ENCODE measurements around the gene GNGT2. TPM values are rescaled to one million over a fixed set of nuclear protein-coding genes. Genes with fewer than 3 reads are reported as not detected.

Gene GNGT2
- total RNA-seq, 4 donors from 2014 or later = 0.68 to 4.0 TPM; not detected in 2

DNA sequence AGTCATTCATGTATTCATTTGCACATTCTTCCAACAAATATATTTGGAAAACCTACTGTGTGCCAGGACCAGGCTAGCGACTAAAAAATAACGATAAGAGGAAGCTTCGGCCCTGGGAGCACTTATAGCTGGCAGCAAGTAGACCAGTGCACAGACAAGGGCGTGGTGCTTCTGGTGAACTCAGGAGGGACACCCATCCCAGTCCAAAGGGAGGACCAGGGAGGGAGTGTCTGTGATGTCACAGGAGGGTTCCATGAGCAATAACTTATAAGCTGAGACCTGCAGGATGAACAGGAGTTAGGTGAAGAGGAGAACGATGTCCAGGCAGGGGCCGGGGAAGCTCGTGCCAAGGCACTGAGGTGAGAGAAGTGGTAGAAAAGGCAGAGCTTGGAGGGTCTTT lies 37.6 kb upstream of the GNGT2 start:
- Histone ChIP-seq H3K36me3 (no peaks in the 10 kb centered on the region), H3K9me3 (no peaks in the 10 kb centered on the region), H3K4me3 (no peak overlapping the region), H3K4me1 (peaks cover 0 to 4% (median 0%) of the 10 kb centered on the region in 4 donors), H3K27ac (no peak overlapping the region), H3K27me3 (no peaks in the 10 kb centered on the region)
- TF ChIP-seq POLR2A (IDR thresholded peaks at IDR 0.05) = no peak
- no peak for TF ChIP-seq EP300 (IDR thresholded peaks at IDR 0.05; ENCODE audit: low read depth)
- no peak for TF ChIP-seq POLR2AphosphoS5 (IDR thresholded peaks at IDR 0.05)
- TF ChIP-seq, protein P1, sequence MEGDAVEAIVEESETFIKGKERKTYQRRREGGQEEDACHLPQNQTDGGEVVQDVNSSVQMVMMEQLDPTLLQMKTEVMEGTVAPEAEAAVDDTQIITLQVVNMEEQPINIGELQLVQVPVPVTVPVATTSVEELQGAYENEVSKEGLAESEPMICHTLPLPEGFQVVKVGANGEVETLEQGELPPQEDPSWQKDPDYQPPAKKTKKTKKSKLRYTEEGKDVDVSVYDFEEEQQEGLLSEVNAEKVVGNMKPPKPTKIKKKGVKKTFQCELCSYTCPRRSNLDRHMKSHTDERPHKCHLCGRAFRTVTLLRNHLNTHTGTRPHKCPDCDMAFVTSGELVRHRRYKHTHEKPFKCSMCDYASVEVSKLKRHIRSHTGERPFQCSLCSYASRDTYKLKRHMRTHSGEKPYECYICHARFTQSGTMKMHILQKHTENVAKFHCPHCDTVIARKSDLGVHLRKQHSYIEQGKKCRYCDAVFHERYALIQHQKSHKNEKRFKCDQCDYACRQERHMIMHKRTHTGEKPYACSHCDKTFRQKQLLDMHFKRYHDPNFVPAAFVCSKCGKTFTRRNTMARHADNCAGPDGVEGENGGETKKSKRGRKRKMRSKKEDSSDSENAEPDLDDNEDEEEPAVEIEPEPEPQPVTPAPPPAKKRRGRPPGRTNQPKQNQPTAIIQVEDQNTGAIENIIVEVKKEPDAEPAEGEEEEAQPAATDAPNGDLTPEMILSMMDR (IDR thresholded peaks at IDR 0.05) = no peak
- 80 to 83% methylated on average over 6 to 7 of the region's 7 CpGs for WGBS, 2 donors (ENCODE audit: low coverage in 1 of 2)
- intact Hi-C loops (cut with DNase I; ENCODE audit: low total_unique reads) (no loop called here), in situ Hi-C loops (cut with MboI; ENCODE audit: low pct_ligation_motif_present in 1 of 4, low pct_unique_long_range_greater_than_20kb in 1 of 4, low sequenced_read_pairs in 3 of 4) (no loop called here)
- DNase-seq = no peak

DNA sequence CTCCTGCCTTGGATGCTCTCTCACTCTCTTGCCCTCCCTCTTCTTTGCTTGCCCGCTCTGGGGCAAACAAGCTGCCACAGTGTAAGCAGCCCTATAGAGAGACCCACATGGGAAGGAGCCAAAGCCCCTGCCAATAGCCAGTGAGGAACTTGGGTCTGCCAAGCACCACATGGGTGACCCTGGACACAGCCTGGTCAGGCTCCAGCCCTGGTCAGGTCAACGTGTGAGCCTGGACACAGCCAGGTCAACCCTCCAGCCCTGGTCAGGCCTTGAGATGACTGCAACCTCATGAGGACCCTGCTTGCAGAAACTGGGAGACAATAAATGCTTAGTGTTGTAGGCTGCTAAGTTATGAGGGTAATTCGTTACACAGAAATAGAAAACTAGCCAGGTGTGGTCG lies 34.5 kb upstream of the GNGT2 start:
- 87% methylated on average over 4 of the region's 4 CpGs; no CpG with 5 or more reads in 1 of the 2 donors for WGBS, 2 donors (ENCODE audit: low coverage in 1 of 2)

DNA sequence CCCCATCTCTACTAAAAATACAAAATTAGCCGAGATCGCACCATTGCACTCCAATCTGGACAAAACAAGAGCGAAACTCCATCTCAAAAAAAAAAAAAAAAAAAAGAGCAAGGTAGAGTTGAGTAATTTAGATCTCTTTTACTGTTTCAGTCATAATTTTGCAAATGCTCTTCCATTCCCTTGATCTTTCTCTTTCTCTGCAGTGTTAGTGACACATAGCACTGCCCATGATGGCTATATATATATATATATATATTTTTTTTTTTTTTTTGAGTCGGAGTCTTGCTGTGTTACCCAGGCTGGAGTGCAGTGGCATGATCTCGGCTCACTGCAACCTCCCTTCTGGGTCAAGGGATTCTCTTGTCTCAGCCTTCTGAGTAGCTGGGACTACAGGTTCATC lies 32.4 kb upstream of the GNGT2 start:
- no peaks in the 10 kb centered on the region for H3K36me3 ChIP-seq
- no peaks in the 10 kb centered on the region for H3K4me1 ChIP-seq
- no peak overlapping the region for H3K4me3 ChIP-seq
- in situ Hi-C loops (cut with MboI; ENCODE audit: low pct_ligation_motif_present in 1 of 4, low pct_unique_long_range_greater_than_20kb in 1 of 4, low sequenced_read_pairs in 3 of 4) (no loop called here), intact Hi-C loops (cut with DNase I; ENCODE audit: low total_unique reads) (no loop called here)
- DNase-seq = no peak
- TF ChIP-seq EP300 (IDR thresholded peaks at IDR 0.05; ENCODE audit: low read depth) (no peak), POLR2A (IDR thresholded peaks at IDR 0.05) (no peak), POLR2AphosphoS5 (IDR thresholded peaks at IDR 0.05) (no peak)
- TF ChIP-seq, protein P1 (IDR thresholded peaks at IDR 0.05) = no peak
- H3K27ac ChIP-seq = no peak overlapping the region
- H3K9me3 ChIP-seq = no peaks in the 10 kb centered on the region
- 83 to 90% methylated on average over 5 of the region's 5 CpGs for WGBS, 2 donors (ENCODE audit: low coverage in 1 of 2)
- H3K27me3 ChIP-seq = no peaks in the 10 kb centered on the region

More for the DNA sequence above, 34.5 kb upstream of the GNGT2 start:
- no peaks in the 10 kb centered on the region for H3K36me3 ChIP-seq
- in situ Hi-C loops (cut with MboI; ENCODE audit: low pct_ligation_motif_present in 1 of 4, low pct_unique_long_range_greater_than_20kb in 1 of 4, low sequenced_read_pairs in 3 of 4) (no loop called here), intact Hi-C loops (cut with DNase I; ENCODE audit: low total_unique reads) (no loop called here)
- H3K9me3 ChIP-seq = no peaks in the 10 kb centered on the region
- TF ChIP-seq, protein P1 (IDR thresholded peaks at IDR 0.05) = no peak
- TF ChIP-seq POLR2AphosphoS5 (IDR thresholded peaks at IDR 0.05) (no peak), POLR2A (IDR thresholded peaks at IDR 0.05) (no peak), EP300 (IDR thresholded peaks at IDR 0.05; ENCODE audit: low read depth) (no peak)
- H3K27ac ChIP-seq = no peak overlapping the region
- H3K4me3 ChIP-seq = no peak overlapping the region
- no peaks in the 10 kb centered on the region for H3K27me3 ChIP-seq
- H3K4me1 ChIP-seq = peaks cover 0 to 4% (median 0%) of the 10 kb centered on the region in 4 donors
- DNase-seq = no peak

DNA sequence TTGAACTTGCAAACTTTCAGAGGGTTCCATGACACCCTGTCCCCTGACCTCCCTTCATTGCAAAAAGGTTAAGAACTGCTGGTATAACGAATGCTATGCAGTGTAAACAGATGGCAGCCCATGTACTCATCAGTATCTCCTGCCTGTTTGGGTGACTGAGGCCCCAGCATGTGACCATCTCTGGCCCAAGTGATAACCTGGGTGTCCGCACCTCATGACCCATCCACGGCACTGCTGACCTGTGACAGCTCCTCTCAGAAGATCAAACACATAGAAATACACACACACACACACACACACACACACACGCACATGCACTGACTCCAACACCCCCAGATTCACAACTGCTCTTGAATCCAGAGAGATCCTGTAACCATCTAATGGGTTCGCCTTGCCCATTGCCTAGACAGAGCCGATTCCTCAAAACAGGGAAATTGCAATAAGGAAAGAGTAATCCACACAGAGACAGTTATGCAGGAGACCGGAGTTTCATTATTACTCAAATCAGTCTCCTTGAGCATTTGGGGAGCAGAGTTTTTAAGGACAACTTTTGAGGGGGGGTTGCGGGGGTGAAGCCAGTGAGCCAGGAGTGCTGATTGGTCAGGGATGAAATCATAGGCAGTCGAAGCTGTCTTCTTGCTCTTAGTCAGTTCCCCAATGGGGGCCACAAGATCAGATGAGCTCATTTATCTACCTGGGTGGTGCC lies 31.5 kb upstream of the GNGT2 start:
- 85 to 86% methylated on average over 5 to 9 of the region's 9 CpGs for WGBS, 2 donors (ENCODE audit: low coverage in 1 of 2)
- Histone ChIP-seq H3K36me3 (no peaks in the 10 kb centered on the region), H3K27me3 (no peaks in the 10 kb centered on the region), H3K27ac (no peak overlapping the region), H3K4me3 (no peak overlapping the region), H3K4me1 (no peaks in the 10 kb centered on the region), H3K9me3 (no peaks in the 10 kb centered on the region)
- TF ChIP-seq POLR2AphosphoS5 (IDR thresholded peaks at IDR 0.05) (no peak), POLR2A (IDR thresholded peaks at IDR 0.05) (no peak), EP300 (IDR thresholded peaks at IDR 0.05; ENCODE audit: low read depth) (no peak)
- TF ChIP-seq, protein P1 (IDR thresholded peaks at IDR 0.05) = no peak
- in situ Hi-C loops (cut with MboI; ENCODE audit: low pct_ligation_motif_present in 1 of 4, low pct_unique_long_range_greater_than_20kb in 1 of 4, low sequenced_read_pairs in 3 of 4) (no loop called here), intact Hi-C loops (cut with DNase I; ENCODE audit: low total_unique reads) (no loop called here)
- no peak for DNase-seq

Data from transverse colon (tissue), 4 donors.